ENCODE measurements around the gene LHFPL6.

LHFPL6 gene

DNA sequence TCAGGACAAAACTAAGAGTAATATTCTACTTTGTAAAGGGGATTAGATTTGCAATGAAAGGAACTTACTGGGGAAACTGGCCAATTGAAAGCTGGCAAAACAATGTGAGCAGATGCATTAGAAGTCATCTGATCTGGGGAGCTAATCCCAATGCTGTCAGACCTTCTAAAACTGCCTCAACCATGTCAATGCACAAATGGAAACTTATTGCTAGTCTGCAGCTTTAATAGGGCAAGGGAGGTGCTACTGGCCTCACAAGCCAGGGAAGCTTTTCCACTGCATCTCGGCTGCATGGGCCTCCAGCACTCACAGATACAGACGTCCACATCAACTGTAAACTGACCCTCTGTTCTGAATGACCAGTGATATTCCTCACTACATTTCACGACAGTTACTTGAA is 154.2 kb downstream of the LHFPL6 start:
- no peak for DNase-seq (ENCODE audit: low read depth in 2 of 2)
- H3K4me3 ChIP-seq (replicated peaks in 1 of 2; ENCODE audit: low read depth in 2 of 2, low read length in 2 of 2): no peak overlapping the region
- TF ChIP-seq, protein P1, sequence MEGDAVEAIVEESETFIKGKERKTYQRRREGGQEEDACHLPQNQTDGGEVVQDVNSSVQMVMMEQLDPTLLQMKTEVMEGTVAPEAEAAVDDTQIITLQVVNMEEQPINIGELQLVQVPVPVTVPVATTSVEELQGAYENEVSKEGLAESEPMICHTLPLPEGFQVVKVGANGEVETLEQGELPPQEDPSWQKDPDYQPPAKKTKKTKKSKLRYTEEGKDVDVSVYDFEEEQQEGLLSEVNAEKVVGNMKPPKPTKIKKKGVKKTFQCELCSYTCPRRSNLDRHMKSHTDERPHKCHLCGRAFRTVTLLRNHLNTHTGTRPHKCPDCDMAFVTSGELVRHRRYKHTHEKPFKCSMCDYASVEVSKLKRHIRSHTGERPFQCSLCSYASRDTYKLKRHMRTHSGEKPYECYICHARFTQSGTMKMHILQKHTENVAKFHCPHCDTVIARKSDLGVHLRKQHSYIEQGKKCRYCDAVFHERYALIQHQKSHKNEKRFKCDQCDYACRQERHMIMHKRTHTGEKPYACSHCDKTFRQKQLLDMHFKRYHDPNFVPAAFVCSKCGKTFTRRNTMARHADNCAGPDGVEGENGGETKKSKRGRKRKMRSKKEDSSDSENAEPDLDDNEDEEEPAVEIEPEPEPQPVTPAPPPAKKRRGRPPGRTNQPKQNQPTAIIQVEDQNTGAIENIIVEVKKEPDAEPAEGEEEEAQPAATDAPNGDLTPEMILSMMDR (IDR thresholded peaks at IDR 0.05; ENCODE audit: low read depth, low read length): no peak

DNA sequence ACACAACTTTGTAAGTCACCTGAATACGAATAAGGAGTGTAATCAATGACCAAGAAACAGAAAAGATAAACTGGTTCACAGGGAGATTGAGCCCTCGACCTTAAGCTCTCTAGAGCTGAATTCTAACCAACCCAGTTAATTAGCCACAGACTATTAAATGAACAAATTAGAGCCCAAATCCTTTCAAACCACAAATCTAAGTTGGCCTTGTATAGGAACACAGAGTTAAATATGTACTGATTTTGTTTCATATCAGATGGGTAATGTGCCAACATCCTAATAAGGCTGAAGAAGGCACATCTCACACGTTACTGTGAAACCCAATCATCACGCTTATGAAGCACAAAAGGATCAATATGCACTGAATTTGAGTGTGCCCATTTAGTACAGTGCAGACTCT is 156.1 kb downstream of the LHFPL6 start:
- TF ChIP-seq, protein P1 (IDR thresholded peaks at IDR 0.05; ENCODE audit: low read depth, low read length): no peak
- DNase-seq (ENCODE audit: low read depth in 2 of 2): no peak
- no peak overlapping the region for H3K4me3 ChIP-seq (replicated peaks in 1 of 2; ENCODE audit: low read depth in 2 of 2, low read length in 2 of 2)

DNA sequence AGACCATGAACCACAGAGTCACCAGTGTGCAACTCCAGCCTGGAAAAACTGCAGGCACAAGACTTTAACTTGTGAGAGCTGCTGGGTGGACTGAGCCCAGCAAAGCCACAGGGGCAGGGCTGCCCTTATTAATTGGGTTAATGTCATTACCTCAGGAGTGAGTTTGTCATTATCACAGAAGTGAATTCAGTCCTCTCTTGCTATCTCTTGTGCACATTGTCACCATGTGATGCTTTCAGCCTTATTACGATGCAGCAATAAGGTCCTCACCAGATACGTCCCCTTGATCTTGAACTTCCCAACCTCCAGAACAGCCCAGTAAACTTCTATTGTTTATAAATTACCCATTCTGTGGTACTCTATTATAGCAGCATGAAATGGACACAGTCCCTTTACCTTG is 158.1 kb downstream of the LHFPL6 start:
- TF ChIP-seq, protein P1 (IDR thresholded peaks at IDR 0.05; ENCODE audit: low read depth, low read length): no peak
- no peak for DNase-seq (ENCODE audit: low read depth in 2 of 2)
- H3K4me3 ChIP-seq (replicated peaks in 1 of 2; ENCODE audit: low read depth in 2 of 2, low read length in 2 of 2): no peak overlapping the region

DNA sequence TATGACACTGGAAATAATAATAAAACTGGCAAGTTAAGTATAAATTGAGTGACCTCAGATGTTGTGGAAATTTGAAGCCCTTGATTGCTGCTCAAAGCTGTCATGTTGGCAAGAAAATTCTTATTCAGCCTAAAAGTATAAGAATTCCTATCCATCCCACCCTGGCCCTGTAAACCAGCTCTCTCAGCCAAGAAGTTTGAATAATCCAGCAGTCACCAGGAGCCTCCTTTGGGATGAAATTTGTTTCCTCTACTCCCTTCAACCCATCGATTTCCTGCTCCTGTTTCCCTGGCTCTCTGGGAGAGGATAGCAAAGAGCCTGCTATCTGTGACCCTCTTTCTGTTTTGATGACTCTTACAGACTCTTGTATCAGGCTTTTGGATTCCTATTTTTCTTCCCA is 169.3 kb downstream of the LHFPL6 start:
- TF ChIP-seq, protein P1 (IDR thresholded peaks at IDR 0.05; ENCODE audit: low read depth, low read length): no peak
- no peak for DNase-seq (ENCODE audit: low read depth in 2 of 2)
- no peak overlapping the region for H3K4me3 ChIP-seq (replicated peaks in 1 of 2; ENCODE audit: low read depth in 2 of 2, low read length in 2 of 2)

DNA sequence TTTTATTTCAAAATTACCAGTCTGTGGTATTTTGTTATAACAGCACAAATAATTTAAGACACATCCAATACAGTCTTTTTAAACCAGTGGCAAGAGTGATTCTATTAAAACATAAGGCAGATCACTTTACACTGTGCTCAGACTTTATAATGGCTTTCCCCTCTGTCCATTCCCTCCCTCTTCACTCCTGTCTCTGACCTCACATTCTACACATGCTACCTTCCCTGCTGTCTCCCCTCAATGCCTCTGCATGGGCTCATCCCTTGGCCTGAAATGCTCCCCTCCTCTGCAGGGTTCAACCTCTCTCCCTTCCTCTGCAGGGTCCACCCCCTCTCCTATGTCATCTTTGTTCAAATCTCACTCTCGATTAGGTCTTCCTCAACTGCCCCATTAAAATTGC is 170.8 kb downstream of the LHFPL6 start:
- H3K4me3 ChIP-seq (replicated peaks in 1 of 2; ENCODE audit: low read depth in 2 of 2, low read length in 2 of 2): no peak overlapping the region
- DNase-seq (ENCODE audit: low read depth in 2 of 2): no peak
- TF ChIP-seq, protein P1 (IDR thresholded peaks at IDR 0.05; ENCODE audit: low read depth, low read length): no peak

DNA sequence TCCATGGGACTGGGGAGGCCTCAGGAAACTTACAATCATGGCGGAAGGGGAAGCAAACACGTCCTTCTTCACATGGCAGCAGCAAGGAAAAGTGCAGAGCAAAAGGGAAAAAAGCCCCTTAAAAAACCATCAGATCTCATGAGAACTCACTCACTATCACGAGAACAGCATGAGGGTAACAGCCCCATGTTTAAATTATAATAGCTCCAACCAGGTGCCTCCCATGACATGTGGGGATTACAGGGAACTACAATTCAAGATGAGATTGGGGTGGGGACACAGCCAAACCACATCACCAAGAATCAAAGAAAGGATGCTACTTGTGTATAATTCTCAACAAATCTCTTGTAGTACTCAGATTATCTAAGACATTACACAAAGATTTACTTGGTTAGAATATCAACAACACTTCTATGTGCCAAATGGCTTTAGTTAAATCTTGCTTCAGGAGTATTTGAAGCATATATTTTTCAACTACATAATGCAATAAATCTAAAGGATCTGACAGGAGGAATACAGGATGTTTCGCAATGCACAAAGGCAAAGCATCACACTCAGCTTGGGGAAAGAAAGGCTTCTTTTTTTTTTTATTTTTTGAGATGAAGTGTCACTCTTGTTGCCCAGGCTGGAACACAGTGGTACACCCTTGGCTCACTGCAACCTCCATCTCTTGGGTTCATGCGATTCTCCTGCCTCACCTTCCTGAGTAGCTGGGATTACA is 180.0 kb downstream of the LHFPL6 start:
- TF ChIP-seq, protein P1 (IDR thresholded peaks at IDR 0.05; ENCODE audit: low read depth, low read length): no peak
- no peak overlapping the region for H3K4me3 ChIP-seq (replicated peaks in 1 of 2; ENCODE audit: low read depth in 2 of 2, low read length in 2 of 2)
- DNase-seq (ENCODE audit: low read depth in 2 of 2): peak; percentile 53 to 65

DNA sequence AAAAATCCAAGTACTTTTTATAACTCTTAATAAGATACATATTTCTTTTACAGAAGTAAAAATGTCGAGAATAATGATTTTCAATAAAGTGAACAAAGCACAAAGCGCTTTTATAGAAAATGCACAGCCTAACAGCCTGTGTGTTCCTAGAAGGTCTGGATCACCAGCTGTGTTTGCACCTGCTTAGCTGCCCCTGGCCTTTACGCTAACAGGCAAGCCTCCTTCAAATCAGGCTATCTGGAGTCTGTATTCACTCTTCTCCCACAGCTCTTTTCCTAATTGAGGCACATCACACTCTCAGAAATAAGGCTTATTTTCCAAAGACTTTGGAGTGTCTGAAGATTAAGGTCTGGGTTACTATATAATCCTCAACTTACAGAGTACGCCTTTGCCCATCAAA is 183.1 kb downstream of the LHFPL6 start:
- H3K4me3 ChIP-seq (replicated peaks in 1 of 2; ENCODE audit: low read depth in 2 of 2, low read length in 2 of 2): no peak overlapping the region
- no peak for DNase-seq (ENCODE audit: low read depth in 2 of 2)
- TF ChIP-seq, protein P1 (IDR thresholded peaks at IDR 0.05; ENCODE audit: low read depth, low read length): no peak
